Stomach (tissue), 9 donors: ENCODE data around the gene RASGRP2. TPM values are rescaled to one million over a fixed set of nuclear protein-coding genes. Genes with fewer than 3 reads are reported as not detected.

ENCODE experiments used
- DNase-seq, 2 donors: peaks; one replicate each; pipeline versions ENCODE4 v3.0.0 to v3.0.0-alpha.2; 2013 to 2019
- H3K27ac ChIP-seq, 5 donors: fragments of 200-600 bp in 4 of 5; sonication (generic) in 4 of 5; one replicate each; pipeline ENCODE4 v1.5.1; 2013 to 2019; ENCODE audit warnings: mild to moderate bottlenecking in 1 of 5, moderate library complexity in 1 of 5
- H3K27me3 ChIP-seq, 3 donors: fragments of 200-600 bp; sonication (generic); one replicate each; pipeline ENCODE4 v1.5.1; 2017 to 2019; ENCODE audit warnings: mixed run types in 1 of 3
- H3K36me3 ChIP-seq, 4 donors: fragments of 200-600 bp; sonication (generic); 1 replicate in 3 of 4; 2 replicates in 1 of 4; pipeline ENCODE4 v1.5.1; 2016 to 2019
- H3K4me1 ChIP-seq, 4 donors: fragments of 200-600 bp; sonication (generic); one replicate each; pipeline ENCODE4 v1.5.1; 2016 to 2019
- H3K4me3 ChIP-seq, 4 donors: fragments of 200-600 bp; sonication (generic) in 3 of 4; one replicate each; pipeline ENCODE4 v1.5.1; 2016 to 2019; ENCODE audit warnings: mild to moderate bottlenecking in 1 of 4
- H3K9me3 ChIP-seq, 4 donors: fragments of 200-600 bp; sonication (generic); one replicate each; pipeline ENCODE4 v1.5.1; 2016 to 2019
- EP300 ChIP-seq: sonication (generic); formaldehyde crosslinking; IDR thresholded peaks from one replicate; pipeline ENCODE4 v1.6.1; 2017; ENCODE audit warnings: antibody characterized with exemption
- POLR2A ChIP-seq, 4 donors: fragments of 450-650 bp; IDR thresholded peaks; one replicate each; pipeline ENCODE4 v1.6.1; 2016; ENCODE audit warnings: antibody characterized with exemption in 4 of 4, control low read depth in 2 of 4, mild to moderate bottlenecking in 1 of 4, moderate library complexity in 1 of 4
- POLR2AphosphoS5 ChIP-seq, 3 donors: sonication (generic); formaldehyde crosslinking; IDR thresholded peaks; one replicate each; pipeline ENCODE4 v1.6.1; 2016; ENCODE audit warnings: antibody characterized with exemption in 3 of 3
- WGBS, 5 donors: extraction: QIAGEN DNeasy Blood & Tissue Kit in 3 of 5; methylation state at CpG; one replicate each; pipeline versions ENCODE4 v1.1.5 to v1.1.7; 2013 to 2018; 5-methylcytosine and 5-hydroxymethylcytosine counted together
- intact Hi-C: fragments of 100-400 bp; cut with DNase I; formaldehyde crosslinking; loops from one replicate; pipeline ENCODE4 v1.15.1; 2023; ENCODE audit warnings: low total_unique reads
- polyA plus RNA-seq, 3 donors: library from polyadenylated mRNA; stranded (reverse); fragments of 200-250 nt; gene quantifications; one replicate each; pipeline ENCODE4 v1.2.3, GENCODE V29; 2013
- total RNA-seq, 5 donors: library from RNA; depleted of rRNA; stranded (reverse); fragments of >200 nt; gene quantifications; one replicate each; pipeline versions ENCODE4 v1.1.0 to v1.2.3, GENCODE V29; 2014 to 2016
- TF ChIP-seq, protein P1 (sequence below), 7 experiments: fragments of 450-650 bp in 4 of 7; fragments of 200-600 bp in 3 of 7; sonication (generic) in 3 of 7; IDR thresholded peaks; one replicate each; pipeline ENCODE4 v1.5.1; 2016 to 2019; ENCODE audit warnings: antibody characterized with exemption in 7 of 7, control low read depth in 2 of 7, mild to moderate bottlenecking in 1 of 7
- donor health status: healthy with polysubstance abuse.
- donor health status: Bipolar disorder and iron deficiency.
- donor health status: healthy.

Gene RASGRP2
- total and polyA plus RNA-seq, 8 donors, result 5.3 to 60.8 (median 11.3) TPM

DNA sequence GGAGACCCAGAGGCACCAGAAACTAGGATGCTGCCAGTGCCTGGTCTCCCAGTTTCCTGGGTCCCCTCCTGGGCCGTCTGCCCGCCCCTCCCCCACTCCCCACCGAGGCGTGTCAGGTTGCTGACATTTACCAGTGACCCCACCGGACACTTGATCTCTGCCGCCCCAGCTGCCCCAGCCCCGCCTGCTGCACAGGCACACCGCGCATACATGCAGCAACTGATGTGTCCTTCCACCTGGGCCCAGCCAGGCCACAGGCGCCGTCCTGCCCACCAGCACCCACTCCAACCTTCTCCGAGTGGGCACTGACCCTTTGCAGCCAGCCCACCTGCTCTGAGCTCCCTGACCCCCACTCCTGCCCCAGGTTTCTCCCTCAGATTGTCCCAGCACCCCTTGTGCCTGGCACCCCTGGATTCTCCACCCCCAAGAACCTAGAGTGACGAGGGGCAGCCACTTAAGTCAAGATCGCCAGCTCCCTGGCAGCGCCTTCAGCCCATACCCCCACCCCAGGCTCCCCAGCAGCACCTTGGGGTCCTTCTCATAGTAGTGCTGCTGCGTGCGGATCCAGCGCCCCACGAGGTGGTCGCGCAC, 15.3 kb upstream of the RASGRP2 start:
- Histone ChIP-seq H3K27ac (peak overlapping the region in 4 of 5 donors; percentile 57 to 77 (median 68)), H3K36me3 (peaks cover 21 to 26% (median 24%) of the 10 kb centered on the region in 4 donors), H3K4me1 (peaks cover 29 to 61% (median 48%) of the 10 kb centered on the region in 4 donors), H3K9me3 (no peaks in the 10 kb centered on the region), H3K4me3 (peak overlapping the region; percentile 14 to 35 (median 28)), H3K27me3 (no peaks in the 10 kb centered on the region)
- DNase-seq, result peak in 1 of 2 donors; percentile 25
- intact Hi-C loops, result no loop called here
- 57 to 74% (median 63%) methylated on average over 13 to 21 of the region's 21 CpGs for WGBS, 5 donors
- TF ChIP-seq, protein P1, sequence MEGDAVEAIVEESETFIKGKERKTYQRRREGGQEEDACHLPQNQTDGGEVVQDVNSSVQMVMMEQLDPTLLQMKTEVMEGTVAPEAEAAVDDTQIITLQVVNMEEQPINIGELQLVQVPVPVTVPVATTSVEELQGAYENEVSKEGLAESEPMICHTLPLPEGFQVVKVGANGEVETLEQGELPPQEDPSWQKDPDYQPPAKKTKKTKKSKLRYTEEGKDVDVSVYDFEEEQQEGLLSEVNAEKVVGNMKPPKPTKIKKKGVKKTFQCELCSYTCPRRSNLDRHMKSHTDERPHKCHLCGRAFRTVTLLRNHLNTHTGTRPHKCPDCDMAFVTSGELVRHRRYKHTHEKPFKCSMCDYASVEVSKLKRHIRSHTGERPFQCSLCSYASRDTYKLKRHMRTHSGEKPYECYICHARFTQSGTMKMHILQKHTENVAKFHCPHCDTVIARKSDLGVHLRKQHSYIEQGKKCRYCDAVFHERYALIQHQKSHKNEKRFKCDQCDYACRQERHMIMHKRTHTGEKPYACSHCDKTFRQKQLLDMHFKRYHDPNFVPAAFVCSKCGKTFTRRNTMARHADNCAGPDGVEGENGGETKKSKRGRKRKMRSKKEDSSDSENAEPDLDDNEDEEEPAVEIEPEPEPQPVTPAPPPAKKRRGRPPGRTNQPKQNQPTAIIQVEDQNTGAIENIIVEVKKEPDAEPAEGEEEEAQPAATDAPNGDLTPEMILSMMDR (IDR thresholded peaks at IDR 0.05), result no peak
- no peak for TF ChIP-seq EP300
- TF ChIP-seq POLR2A (IDR thresholded peaks at IDR 0.05), result no peak
- no peak for TF ChIP-seq POLR2AphosphoS5 (IDR thresholded peaks at IDR 0.05)

DNA sequence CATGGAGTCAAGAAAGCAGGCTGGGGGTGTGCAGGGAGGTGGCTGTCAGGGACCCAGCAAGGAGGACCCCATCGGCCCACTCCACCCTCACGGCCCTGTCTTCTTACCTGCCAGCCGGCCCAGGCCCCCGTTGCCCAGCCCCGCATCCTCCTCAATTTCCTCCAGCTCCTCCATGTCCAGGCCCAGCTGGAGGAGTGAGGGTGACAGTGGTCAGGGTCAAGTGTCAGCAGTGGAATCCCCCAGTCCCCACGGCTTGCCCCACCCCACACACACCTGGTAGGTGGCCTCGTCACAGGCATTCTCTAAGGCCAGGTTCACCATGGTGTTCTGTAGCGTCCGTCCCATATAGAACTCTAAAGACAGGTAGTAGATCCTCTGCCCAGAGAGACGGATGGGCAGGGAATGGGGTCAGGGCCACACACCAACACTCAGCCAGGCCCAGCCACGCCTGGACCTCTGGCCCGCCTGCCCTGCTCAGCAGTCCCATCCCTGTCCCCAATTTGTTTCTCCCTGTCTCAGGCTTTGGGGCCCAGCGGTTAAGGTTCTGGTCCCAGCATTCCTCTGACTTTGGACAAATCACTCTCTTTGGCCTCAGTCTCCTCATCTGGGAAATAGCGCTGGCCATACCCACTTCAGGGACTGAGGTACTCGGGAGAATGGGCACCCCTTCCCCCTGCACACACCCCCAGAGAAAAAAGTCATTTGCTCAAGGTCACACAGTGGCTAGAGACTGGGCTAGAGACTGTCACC, 14.6 kb upstream of the RASGRP2 start:
- WGBS, 5 donors, result 85 to 90% (median 89%) methylated on average over 12 to 15 of the region's 15 CpGs
- TF ChIP-seq, protein P1 (IDR thresholded peaks at IDR 0.05), result no peak
- TF ChIP-seq POLR2A (IDR thresholded peaks at IDR 0.05), result no peak
- TF ChIP-seq POLR2AphosphoS5 (IDR thresholded peaks at IDR 0.05), result no peak
- no peak for TF ChIP-seq EP300
- Histone ChIP-seq H3K4me1 (peaks cover 22 to 54% (median 41%) of the 10 kb centered on the region in 4 donors), H3K27ac (peak overlapping the region in 1 of 5 donors; percentile 42), H3K9me3 (no peaks in the 10 kb centered on the region), H3K27me3 (no peaks in the 10 kb centered on the region), H3K4me3 (peak overlapping the region in 1 of 4 donors; percentile 35), H3K36me3 (peaks cover 14 to 18% (median 17%) of the 10 kb centered on the region in 4 donors)
- peak in 1 of 2 donors; percentile 7 for DNase-seq
- intact Hi-C loops, result no loop called here

GRCh38 chr11:64757549-64758329, 13.8 kb upstream of the RASGRP2 start:
- H3K27me3 ChIP-seq, result no peaks in the 10 kb centered on the region
- H3K27ac ChIP-seq, result peak overlapping the region in 1 of 5 donors; percentile 42
- peaks cover 15 to 47% (median 34%) of the 10 kb centered on the region in 4 donors for H3K4me1 ChIP-seq
- no peaks in the 10 kb centered on the region for H3K9me3 ChIP-seq
- TF ChIP-seq, protein P1 (IDR thresholded peaks at IDR 0.05), result no peak
- no peak for TF ChIP-seq EP300
- TF ChIP-seq POLR2AphosphoS5 (IDR thresholded peaks at IDR 0.05), result no peak
- TF ChIP-seq POLR2A (IDR thresholded peaks at IDR 0.05), result no peak
- H3K36me3 ChIP-seq, result peaks cover 6 to 12% (median 9%) of the 10 kb centered on the region in 4 donors
- no peak overlapping the region for H3K4me3 ChIP-seq
- intact Hi-C loops, result no loop called here
- 80 to 88% (median 84%) methylated on average over 16 to 19 of the region's 19 CpGs for WGBS, 5 donors
- no peak for DNase-seq
